PC-3 (cell line): ENCODE measurements around the gene CTCFL. TPM values are rescaled to one million over a fixed set of nuclear protein-coding genes. Genes with fewer than 3 reads are reported as not detected.

Source experiments
- ATAC-seq: fragments of 200-7000 bp; cut with Tn5 transposase; 2 replicates; pipeline ENCODE4 v1.9.1; 2020; ENCODE audit warnings: mild to moderate bottlenecking, moderate library complexity
- BruUV-seq: library from RNA; stranded (reverse); fragments of 400-500 nt; replicated peaks from 2 replicates; lab custom pipeline; 2021; lab: Mats Ljungman, UMichigan
- CTCF ChIA-PET: fragments of 300-600 bp; sonication (Branson Sonifier 250); formaldehyde crosslinking; loops from one replicate; lab custom pipeline; 2022; ENCODE audit warnings: antibody characterized with exemption; lab: Charles Lee
- POLR2A ChIA-PET: fragments of 300-600 bp; sonication (Branson Sonifier 250); formaldehyde crosslinking; loops from one replicate; lab custom pipeline; 2022; ENCODE audit warnings: antibody characterized with exemption; ENCODE audit not compliant: unreplicated experiment; lab: Charles Lee
- DNase-seq: peaks from one replicate; pipeline ENCODE4 v3.0.0-alpha.2; 2015
- H2AFZ ChIP-seq: fragments of 300-600 bp; sonication (generic); 2 replicates; pipeline ENCODE4 v1.6.0; 2016; ENCODE audit warnings: antibody characterized with exemption, low read length
- H3F3A ChIP-seq: fragments of 300-600 bp; sonication (generic); one replicate; pipeline ENCODE4 v1.6.0; 2017; ENCODE audit warnings: antibody characterized with exemption, low read length, control low read depth, mild to moderate bottlenecking; ENCODE audit not compliant: unreplicated experiment
- H3K27ac ChIP-seq: fragments of 300-600 bp; sonication (generic); 2 replicates; pipeline ENCODE4 v1.5.1; 2016; ENCODE audit warnings: mild to moderate bottlenecking, low read length
- H3K27me3 ChIP-seq: fragments of 300-600 bp; sonication (generic); 2 replicates; pipeline ENCODE4 v1.6.1; 2016; ENCODE audit warnings: low read length, mixed read lengths
- H3K36me3 ChIP-seq: fragments of 300-600 bp; sonication (generic); 2 replicates; pipeline ENCODE4 v1.6.1; 2016; ENCODE audit warnings: low read depth, mixed run types, low read length, mixed read lengths
- H3K4me1 ChIP-seq: fragments of 300-600 bp; sonication (generic); 2 replicates; pipeline ENCODE4 v1.5.1; 2016; ENCODE audit warnings: low read length; ENCODE audit not compliant: insufficient read depth
- H3K4me2 ChIP-seq: fragments of 300-600 bp; sonication (generic); 2 replicates; pipeline ENCODE4 v1.6.0; 2016; ENCODE audit warnings: low read length
- H3K4me3 ChIP-seq: fragments of 300-600 bp; sonication (generic); 2 replicates; pipeline ENCODE4 v1.5.1; 2016; ENCODE audit warnings: mild to moderate bottlenecking, low read length, mixed read lengths
- H3K79me2 ChIP-seq: fragments of 300-600 bp; sonication (generic); 2 replicates; pipeline ENCODE4 v1.6.1; 2017; ENCODE audit warnings: low read length, mixed read lengths
- H3K9ac ChIP-seq: fragments of 300-600 bp; sonication (generic); 2 replicates; pipeline ENCODE4 v1.6.0; 2016; ENCODE audit warnings: mild to moderate bottlenecking, low read length
- H3K9me2 ChIP-seq: fragments of 300-600 bp; sonication (generic); replicated peaks from 2 replicates; pipeline ENCODE4 v1.6.1; 2016; ENCODE audit warnings: mixed run types, low read length, mixed read lengths
- H3K9me3 ChIP-seq: fragments of 300-600 bp; sonication (generic); 2 replicates; pipeline ENCODE4 v1.6.1; 2016; ENCODE audit warnings: low read length, mixed read lengths
- H4K20me1 ChIP-seq: fragments of 300-600 bp; sonication (generic); 2 replicates; pipeline ENCODE4 v1.6.1; 2016; ENCODE audit warnings: low read length, mixed read lengths
- CTCF ChIP-seq: fragments of 300-600 bp; sonication (generic); conservative IDR thresholded peaks from 2 replicates; pipeline ENCODE4 v1.5.1; 2017; ENCODE audit warnings: antibody characterized with exemption, low read depth, mild to moderate bottlenecking, low read length
- EZH2 ChIP-seq: fragments of 300-600 bp; sonication (generic); IDR thresholded peaks from one replicate; pipeline ENCODE4 v1.6.1; 2017; ENCODE audit warnings: antibody characterized with exemption, mild to moderate bottlenecking, low read length; ENCODE audit not compliant: unreplicated experiment
- EZH2phosphoT487 ChIP-seq: fragments of 300-600 bp; sonication (generic); IDR thresholded peaks from 2 replicates; pipeline ENCODE4 v1.6.1; 2018; ENCODE audit warnings: mild to moderate bottlenecking, antibody characterized with exemption, low read length, borderline replicate concordance
- intact Hi-C: fragments of 100-400 bp; cut with micrococcal nuclease; formaldehyde crosslinking; loops from 2 replicates; pipeline ENCODE4 v1.9.0; 2023
- total RNA-seq: library from RNA; depleted of rRNA; stranded (reverse); fragments of >200 nt; gene quantifications from 2 replicates; pipeline ENCODE4 v1.2.3, GENCODE V29; 2014

CTCFL gene
- total RNA-seq, 1 experiment from 2014 or later, result not detected

- Histone ChIP-seq H3K4me1 (peaks cover 11% of the 10 kb centered on the region), H3K27ac (no peak overlapping the region), H3K9ac (no peak overlapping the region), H4K20me1 (no peaks in the 10 kb centered on the region), H3K36me3 (no peaks in the 10 kb centered on the region), H3F3A (no peaks in the 10 kb centered on the region), H3K27me3 (peaks cover 38% of the 10 kb centered on the region), H3K9me3 (no peaks in the 10 kb centered on the region), H3K79me2 (no peaks in the 10 kb centered on the region), H3K4me3 (no peak overlapping the region), H3K4me2 (no peak overlapping the region), H2AFZ (no peak overlapping the region), H3K9me2 (no peaks in the 10 kb centered on the region)
- intact Hi-C loops, result no loop called here
- ATAC-seq, result no peak
- ChIA-PET POLR2A (no interaction called here), CTCF (no interaction called here)
- no peak for DNase-seq
- no TSS peak for BruUV-seq
- no peak for TF ChIP-seq EZH2
- no peak for TF ChIP-seq EZH2phosphoT487
- no peak for TF ChIP-seq CTCF
Observed at GRCh38 chr20:57552471-57552870, 27.5 kb upstream of the CTCFL start.

GRCh38 chr20:57548177-57549058 is 23.5 kb upstream of the CTCFL start:
- CTCF ChIA-PET, result no interaction called here
- H3K4me1 ChIP-seq, result peaks cover 26% of the 10 kb centered on the region
- no peaks in the 10 kb centered on the region for H3K36me3 ChIP-seq
- no peaks in the 10 kb centered on the region for H3K9me3 ChIP-seq
- peaks cover 11% of the 10 kb centered on the region for H3K27me3 ChIP-seq
- H2AFZ ChIP-seq, result peak overlapping the region; percentile 2; the same call in 1 of the 2 replicates
- peak overlapping the region; percentile 51 for H3K27ac ChIP-seq
- TF ChIP-seq EZH2 (no peak), CTCF (no peak), EZH2phosphoT487 (no peak)
- peak; percentile 53 for ATAC-seq
- no peaks in the 10 kb centered on the region for H4K20me1 ChIP-seq
- H3F3A ChIP-seq, result no peaks in the 10 kb centered on the region
- no peak overlapping the region for H3K9ac ChIP-seq
- intact Hi-C loops, result no loop called here
- DNase-seq, result peak; percentile 75
- POLR2A ChIA-PET, result interaction anchor here (0.6 kb wide), 1 partner anchor 461 kb away, joined by 4 read pairs; no protein-coding TSS in a partner anchor
- no peak overlapping the region for H3K4me3 ChIP-seq
- H3K4me2 ChIP-seq, result peak overlapping the region; percentile 19; the same call in 1 of the 2 replicates
- BruUV-seq, result no TSS peak
- no peaks in the 10 kb centered on the region for H3K79me2 ChIP-seq
- H3K9me2 ChIP-seq, result no peaks in the 10 kb centered on the region
